HG03175 (cell line): ENCODE measurements around the gene MME.
"Not testable (repeated sequence)": the region's sequence is repeated elsewhere in the genome, so short reads cannot be mapped to it uniquely, and the experiment has no call there.

Experiments
- ATAC-seq: cut with Tn5 transposase; IDR thresholded peaks from one replicate; pipeline ENCODE4 v1.9.1; 2021; ENCODE audit warnings: mild to moderate bottlenecking, moderate library complexity; ENCODE audit not compliant: unreplicated experiment

The MME gene

GRCh38 chr3:155190691-155191090 is 110.6 kb downstream of the MME start:
- no peak for ATAC-seq

- ATAC-seq: no peak
These were observed 113.0 kb downstream of the MME start for GRCh38 chr3:155192957-155193746.

GRCh38 chr3:155193868-155194267 is 113.7 kb downstream of the MME start:
- ATAC-seq: no peak

GRCh38 chr3:155194973-155195957 is 115.1 kb downstream of the MME start:
- ATAC-seq: no peak

- ATAC-seq: no peak
These were observed 116.3 kb downstream of the MME start for GRCh38 chr3:155196131-155197021.

- ATAC-seq: no peak
These were observed 117.7 kb downstream of the MME start for GRCh38 chr3:155197786-155198185.

GRCh38 chr3:155202626-155203025 is 122.5 kb downstream of the MME start:
- ATAC-seq: no peak

GRCh38 chr3:155204851-155205250 is 124.7 kb downstream of the MME start:
- no peak for ATAC-seq

GRCh38 chr3:155208183-155208800 is 128.2 kb downstream of the MME start:
- ATAC-seq: no peak

- ATAC-seq: no peak
These were observed 130.6 kb downstream of the MME start for GRCh38 chr3:155210736-155211135.

- ATAC-seq: no peak
These were observed 131.1 kb downstream of the MME start for GRCh38 chr3:155211266-155211665.

- no peak for ATAC-seq
These were observed 131.8 kb downstream of the MME start for GRCh38 chr3:155211940-155212339.

- not testable (repeated sequence) for ATAC-seq
These were observed 135.9 kb downstream of the MME start for GRCh38 chr3:155216007-155216406.

- ATAC-seq: no peak
These were observed 137.5 kb downstream of the MME start for GRCh38 chr3:155217591-155217990.

- ATAC-seq: no peak
These were observed 138.3 kb downstream of the MME start for GRCh38 chr3:155218462-155218861.

GRCh38 chr3:155219106-155219505 is 139.0 kb downstream of the MME start:
- ATAC-seq: no peak

GRCh38 chr3:155225417-155225816 is 145.3 kb downstream of the MME start:
- no peak for ATAC-seq

- no peak for ATAC-seq
These were observed 147.0 kb downstream of the MME start for GRCh38 chr3:155227141-155227540.

- no peak for ATAC-seq
These were observed 148.6 kb downstream of the MME start for GRCh38 chr3:155228676-155229075.

GRCh38 chr3:155229086-155229485 is 149.0 kb downstream of the MME start:
- no peak for ATAC-seq
